ENCODE results near the gene MTIF2.
"Not testable (repeated sequence)": the region's sequence is repeated elsewhere in the genome, so short reads cannot be mapped to it uniquely, and the experiment has no call there.

Gene MTIF2

DNA sequence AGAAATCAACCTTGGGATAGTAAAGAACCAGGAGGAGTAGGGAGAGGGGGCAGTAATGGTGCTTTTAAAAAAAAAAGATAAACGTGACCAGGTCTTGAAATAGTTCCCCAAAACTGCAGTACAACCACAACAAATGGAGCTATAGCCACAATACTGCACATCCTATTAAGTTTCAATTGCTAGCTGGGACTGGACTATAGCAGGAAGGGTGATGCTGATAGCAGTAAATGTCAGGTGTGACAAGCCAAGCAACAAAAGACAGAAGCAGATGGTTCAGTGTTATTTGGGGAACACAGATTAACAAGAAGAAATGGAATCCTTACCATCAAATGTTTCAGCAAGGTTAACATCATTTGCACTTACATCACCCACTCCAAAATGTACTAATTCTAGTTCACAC is 26.4 kb downstream of the MTIF2 start:
- DNase-seq (ENCODE audit: low spot score), result no peak

DNA sequence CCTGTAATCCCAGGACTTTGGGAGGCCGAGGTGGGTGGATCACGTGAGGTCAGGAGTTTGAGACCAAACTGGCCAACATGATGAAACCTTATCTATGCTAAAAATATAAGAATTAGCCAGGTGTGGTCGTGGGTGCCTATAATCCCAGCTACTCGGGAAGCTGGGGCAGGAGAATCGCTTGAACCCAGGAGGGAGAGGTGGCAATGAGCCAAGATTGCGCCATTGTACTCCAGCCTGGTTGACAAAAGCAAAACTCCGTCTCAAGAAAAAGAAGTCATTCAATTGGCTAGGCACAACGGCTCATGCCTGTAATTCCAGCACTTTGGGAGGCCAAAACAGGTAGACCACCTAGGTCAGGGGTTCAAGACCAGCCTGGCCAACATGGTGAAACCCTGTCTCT is 27.4 kb downstream of the MTIF2 start:
- DNase-seq (ENCODE audit: low spot score), result not testable (repeated sequence)

DNA sequence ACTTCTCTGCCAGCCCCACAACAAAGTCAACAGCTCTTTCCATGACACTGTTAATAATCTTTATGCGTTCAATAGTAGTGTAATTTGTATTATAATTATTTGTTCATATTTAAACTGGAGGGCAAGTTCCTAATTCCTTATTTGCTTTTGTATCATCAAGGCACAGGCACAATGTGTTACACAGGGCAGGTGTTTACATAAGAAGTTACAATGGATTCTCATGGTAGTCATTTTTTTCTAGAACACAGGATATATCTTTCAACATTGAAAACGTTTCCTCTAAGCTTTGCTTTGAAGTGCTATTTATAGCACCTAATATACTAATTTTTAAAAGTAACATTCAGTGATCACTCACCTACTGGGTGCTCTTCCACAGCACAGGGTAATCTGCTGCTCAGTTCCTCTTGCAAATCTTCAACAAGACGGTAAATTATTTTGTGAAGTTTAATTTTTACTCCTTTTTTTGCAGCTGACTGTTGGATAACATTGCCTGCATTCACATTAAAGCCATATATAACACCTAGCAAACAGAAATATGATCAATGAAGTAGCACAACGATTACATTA is 29.3 kb downstream of the MTIF2 start:
- no peak for DNase-seq (ENCODE audit: low spot score)

DNA sequence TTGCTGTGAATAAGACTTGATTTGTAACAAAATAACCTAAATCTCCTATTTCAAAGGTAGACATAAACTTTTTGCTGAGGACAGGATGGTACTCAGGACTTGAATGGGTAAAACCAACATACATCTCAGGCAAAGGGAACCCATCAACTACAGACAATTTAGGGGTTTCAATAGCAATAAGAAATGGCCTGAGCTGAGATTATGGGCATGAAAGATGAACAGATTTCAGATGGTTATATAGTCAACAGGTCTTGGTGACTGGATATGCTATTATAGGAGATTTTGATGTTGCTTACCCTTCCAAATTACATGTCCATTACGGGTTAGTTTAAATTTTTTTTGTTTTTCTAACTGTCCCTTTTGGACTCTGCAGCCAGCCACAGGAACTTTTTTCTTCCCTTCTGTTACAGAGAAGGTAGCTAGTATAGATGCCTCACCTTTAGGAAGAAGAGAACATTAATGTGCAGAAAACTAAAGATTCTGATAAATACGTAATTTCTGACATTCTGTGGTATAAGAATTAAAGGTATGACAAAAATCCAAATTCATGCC is 32.0 kb downstream of the MTIF2 start:
- no peak for DNase-seq (ENCODE audit: low spot score)

DNA sequence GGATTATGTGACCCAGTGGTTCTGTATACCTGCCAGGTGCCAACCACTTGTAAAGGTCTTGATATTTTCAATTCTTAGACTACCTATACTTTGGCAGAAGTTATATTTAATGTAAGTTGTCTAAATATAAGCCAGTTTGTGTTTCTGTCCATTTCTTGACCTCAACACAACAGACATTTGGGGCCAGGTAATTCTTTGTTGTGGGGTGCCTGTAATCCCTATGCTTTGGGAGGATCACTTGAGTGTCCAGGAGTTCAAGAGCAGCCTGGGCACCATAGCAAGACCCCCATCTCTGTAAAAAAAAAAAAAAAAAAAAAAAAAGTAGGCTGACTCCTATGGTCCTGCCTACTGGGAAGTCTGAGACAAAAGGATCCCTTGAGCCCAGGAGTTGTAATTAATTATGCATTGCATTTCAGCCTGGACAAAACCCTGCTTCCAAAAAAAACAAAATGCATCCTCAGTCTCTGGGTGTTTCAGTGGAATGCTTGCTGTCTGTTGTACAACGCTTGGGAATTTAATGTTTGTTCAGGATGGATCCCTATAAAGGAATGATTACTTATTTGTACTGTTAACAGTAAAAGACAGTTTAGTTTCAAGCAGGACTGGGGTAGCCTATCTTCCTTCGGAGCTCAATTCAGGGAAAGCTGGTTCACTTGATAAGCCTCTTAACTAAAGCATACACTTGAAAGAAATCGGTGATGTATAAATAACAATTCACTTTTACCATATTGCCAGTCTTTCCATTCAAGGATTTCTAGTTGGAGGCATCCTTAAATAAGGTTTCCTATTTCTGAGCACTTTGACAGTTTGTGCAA is 33.1 kb downstream of the MTIF2 start:
- no peak for DNase-seq (ENCODE audit: low spot score)

DNA sequence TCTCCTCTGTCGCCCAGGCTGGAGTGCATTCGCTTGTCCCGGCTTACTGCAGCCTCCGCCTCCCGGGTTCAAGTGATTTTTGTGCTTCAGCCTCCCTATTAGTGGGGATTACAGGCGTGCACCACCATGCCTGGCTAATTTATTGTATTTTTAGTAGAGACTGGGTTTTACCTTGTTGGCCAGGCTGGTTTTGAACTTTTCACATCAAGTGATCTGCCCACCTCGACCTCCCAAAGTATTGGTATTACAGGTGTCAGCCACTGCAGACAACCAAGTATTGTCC is 35.4 kb downstream of the MTIF2 start:
- no peak for DNase-seq (ENCODE audit: low spot score)

DNA sequence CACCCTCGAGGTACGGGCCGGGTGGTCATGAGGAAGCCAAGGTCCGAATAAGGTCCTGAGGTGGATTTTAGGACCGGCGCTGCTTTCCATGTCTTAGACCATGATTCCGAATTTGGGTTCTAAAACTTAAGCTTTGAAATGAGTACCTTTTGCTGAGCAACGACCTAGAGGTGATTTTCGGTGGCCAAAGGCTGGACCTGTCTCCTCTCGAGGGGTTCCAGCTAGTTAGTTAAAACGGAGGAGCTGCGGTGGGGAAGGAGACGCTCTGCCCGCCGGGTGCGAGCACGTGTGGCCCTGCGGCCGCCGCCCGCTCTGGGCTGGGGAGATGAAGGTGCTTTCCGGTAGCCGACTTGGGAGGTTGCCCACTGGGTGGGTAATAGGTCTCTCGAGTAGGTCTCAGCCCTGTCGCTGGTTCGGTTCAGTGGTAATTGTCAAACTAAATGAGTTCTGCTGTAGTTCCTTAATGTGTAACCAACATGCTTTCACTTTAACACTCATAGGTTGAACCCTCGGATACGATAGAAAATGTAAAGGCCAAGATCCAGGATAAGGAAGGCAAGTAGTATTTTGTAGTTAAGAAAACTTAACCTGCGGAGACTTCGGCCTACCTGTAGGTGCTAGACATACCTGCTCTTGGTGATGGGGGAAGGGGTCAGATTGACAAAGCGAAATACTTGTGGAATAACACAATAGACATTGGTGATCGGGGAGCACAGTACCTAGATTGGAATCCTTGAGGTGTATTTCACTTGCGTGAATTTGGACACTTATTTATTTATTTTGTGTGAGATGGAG is 36.0 kb downstream of the MTIF2 start:
- DNase-seq (ENCODE audit: low spot score), result peak; percentile 15

DNA sequence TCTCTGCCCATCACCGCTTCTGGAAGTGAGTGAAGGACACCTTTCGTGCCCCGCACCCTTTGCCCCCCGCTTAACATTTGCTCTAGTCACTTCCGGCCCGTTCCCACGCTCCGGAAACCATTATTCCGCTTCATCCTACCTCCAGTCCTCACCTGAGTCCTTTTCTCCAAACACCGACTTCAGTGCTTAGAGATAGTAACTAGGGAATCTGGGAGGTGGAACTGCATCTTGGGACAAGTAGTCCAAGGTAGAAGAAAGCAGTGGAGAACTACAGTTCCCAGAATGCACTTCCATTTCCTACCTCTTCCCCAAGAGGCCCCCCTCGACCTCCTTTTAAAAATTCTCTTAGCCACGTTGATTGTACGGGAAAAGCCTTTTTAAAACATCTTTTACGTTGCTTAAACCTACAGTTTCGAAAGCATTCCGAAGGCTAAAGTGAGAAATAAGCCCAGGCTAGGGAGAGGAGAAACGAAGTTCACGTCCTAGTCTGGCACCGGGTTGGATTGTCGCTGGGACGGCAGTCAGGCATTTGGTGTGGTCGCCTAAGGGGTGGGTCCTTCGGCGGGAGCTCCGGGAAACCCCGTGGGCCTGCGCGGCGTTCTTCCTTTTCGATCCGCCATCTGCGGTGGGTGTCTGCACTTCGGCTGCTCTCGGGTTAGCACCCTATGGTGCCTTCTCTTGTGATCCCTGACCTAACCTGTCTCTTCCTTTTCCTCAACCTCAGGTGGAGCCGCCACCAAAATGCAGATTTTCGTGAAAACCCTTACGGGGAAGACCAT is 36.8 kb downstream of the MTIF2 start, which contains the start of the genes CLHC1 and RPS27A:
Gene CLHC1 (minus strand): TSS at position 210 of the 779 bp plus-strand sequence. CDS start 9,882 bp downstream, outside the sequence.
Gene RPS27A (plus strand): TSS at position 605 of the 779 bp plus-strand sequence. CDS start 137 bp downstream, at position 742.
- DNase-seq (ENCODE audit: low spot score), result peak; percentile 86

DNA sequence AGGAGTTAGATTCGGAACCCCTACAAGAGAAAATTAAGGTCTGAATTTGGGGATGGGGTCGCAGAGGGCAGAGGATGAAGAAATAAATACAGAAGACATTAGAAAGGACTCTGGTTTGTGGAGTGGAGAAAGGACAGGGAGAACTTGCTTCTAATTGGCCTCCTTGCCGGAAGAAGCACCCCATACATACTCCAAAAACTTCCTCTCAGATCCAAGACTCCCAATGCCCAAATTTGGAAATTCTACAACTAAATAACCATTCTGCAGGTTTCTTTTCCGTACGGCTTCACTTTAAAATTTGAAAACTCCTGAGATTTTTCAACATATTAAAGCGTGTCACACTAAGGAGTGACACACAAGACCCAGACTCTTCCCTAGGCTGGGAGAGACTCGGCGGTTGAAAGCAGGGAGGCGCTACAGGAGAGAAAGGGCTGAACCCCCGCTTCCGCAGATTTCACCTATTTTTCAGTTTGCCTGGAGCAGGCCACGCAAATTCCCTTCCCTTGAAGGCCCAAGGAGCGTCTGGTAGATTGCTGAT is 37.4 kb downstream of the MTIF2 start:
- peak; percentile 47 for DNase-seq (ENCODE audit: low spot score)

DNA sequence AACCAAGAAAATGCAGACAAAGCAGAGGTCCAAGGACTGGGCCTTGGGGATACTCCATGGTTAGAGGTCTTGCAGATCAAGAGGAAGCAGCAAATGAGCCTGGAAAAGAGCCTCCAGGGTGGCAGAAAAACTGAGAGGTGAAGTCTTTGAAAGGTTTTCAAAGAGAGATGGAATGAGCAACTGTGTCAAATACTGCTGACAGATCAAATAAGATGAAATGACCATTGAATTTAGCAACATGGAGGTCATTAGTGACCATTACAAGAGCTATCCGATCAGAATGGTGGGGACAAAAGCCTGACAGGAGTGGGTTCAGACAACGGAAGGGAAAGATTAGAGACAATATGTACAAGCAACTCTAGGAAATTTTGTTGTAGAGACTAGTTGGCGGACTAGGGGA is 38.5 kb downstream of the MTIF2 start:
- no peak for DNase-seq (ENCODE audit: low spot score)

DNA sequence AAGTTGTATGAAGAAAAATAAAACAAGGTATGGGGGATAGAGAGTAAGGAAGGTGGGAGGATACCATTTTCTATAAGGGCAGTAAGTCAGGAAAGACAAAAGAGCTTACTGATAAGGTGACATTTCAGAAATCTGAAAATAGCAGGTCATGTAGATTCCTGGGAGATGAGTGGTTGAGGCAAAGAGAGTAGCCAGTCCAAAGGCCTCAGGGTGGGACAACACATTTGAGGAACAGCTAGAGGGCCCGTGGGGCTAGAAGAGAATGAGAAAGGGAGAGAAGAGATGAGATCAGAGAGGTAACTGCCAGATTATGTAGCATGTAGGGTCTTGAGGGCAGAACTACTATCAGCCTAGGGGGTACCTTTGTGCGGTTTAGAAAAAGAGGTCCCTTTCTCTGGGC is 39.8 kb downstream of the MTIF2 start:
- no peak for DNase-seq (ENCODE audit: low spot score)

DNA sequence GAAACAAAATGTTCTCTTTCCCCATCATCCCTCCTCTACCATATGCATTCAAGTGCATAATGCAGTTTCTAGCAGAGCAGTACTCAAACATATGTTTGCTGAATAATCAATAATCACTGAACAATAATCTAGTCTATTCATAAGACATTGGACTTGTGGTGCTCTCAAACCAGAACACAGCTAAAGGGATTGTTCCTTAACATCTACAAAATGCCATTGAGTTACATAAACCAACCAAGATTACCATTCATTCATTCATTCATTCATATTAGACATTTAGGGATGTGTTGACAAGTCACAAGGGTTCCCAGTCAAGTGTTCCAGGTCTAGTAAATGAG is 40.8 kb downstream of the MTIF2 start:
- no peak for DNase-seq (ENCODE audit: low spot score)

DNA sequence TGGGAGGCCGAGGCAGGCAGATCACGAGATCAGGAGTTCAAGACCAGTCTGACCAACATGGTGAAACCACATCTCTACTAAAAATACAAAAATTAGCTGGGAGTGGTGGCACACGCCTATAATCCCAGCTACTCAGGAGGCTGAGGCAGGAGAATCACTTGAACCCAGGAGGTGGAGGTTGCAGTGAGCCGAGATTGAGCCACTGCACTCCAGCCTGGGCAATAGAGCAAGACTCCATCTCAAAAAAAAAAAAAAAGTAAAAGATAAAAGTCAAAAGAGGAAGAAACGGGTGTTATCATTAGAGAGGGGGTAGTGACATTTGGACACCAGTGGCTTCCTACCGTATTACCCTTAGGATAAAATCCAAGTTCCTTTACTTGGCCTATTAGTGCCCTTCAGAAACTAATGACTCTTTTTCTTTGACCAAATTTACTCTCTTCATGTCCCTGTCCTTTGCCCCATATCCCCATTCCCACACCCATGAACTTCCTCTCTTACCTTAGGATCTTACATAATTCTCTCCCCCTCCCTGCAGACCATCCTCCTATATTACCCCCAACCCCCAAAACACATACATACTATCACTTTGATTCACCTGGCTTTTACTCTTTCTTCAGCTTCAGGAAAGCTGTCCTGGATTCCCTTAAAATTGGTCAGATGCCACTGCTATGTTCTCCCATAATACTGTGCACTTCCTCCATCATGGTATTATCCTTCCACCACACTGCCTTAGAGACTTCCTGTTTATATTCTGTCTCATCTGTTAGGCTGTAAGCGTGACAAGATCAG is 41.4 kb downstream of the MTIF2 start:
- not testable (repeated sequence) for DNase-seq (ENCODE audit: low spot score)

DNA sequence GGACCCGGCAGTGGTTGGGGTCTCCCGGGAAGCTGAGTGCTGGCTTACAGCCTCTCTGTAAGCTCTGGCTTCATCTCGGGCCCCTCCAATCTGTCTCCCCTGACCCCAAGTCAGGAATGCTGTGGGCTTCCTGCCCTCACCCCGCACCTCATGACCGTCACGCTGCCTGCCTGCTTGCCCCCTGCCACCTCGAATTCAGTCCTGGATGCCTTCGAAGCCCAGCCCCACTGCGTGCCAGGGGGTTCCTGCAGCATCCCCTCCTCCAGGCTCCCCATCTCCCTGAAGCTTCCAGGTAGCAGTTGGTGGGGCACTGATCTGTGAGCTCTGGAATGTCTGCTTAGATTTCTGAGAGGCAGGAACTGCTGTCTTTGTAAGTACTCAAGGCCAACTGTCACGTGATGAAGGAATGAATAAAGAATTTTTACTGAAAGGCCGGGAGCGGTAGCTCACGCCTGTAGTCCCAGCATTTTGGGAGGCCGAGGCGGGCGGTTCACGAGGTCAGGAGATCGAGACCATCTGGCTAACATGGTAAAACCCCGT is 43.5 kb downstream of the MTIF2 start:
- no peak for DNase-seq (ENCODE audit: low spot score)

DNA sequence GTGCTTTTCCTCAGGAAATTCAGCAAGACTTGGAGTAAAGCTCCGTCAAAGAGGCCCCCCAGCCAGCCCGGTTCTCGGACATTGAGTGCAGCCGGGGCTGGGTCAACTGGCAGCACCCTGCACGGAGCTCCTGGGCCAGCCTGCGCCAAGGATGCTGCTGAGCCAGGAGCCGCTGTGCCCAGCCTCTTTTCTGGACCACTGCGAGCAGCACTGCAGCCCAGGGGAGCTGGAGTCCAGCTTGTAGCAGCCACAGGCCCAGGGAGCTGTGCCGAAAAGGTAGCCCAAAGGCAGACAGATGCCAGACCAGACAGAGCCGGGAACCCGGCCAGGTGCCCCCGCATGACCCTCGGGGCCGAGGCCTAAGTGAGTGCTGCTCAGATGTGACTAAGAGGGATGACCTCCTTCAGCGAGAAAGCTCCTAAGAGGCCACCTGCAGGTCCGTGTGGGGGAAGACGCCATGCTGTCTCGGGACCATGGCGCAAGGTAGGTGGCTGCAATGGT is 44.2 kb downstream of the MTIF2 start:
- no peak for DNase-seq (ENCODE audit: low spot score)

DNA sequence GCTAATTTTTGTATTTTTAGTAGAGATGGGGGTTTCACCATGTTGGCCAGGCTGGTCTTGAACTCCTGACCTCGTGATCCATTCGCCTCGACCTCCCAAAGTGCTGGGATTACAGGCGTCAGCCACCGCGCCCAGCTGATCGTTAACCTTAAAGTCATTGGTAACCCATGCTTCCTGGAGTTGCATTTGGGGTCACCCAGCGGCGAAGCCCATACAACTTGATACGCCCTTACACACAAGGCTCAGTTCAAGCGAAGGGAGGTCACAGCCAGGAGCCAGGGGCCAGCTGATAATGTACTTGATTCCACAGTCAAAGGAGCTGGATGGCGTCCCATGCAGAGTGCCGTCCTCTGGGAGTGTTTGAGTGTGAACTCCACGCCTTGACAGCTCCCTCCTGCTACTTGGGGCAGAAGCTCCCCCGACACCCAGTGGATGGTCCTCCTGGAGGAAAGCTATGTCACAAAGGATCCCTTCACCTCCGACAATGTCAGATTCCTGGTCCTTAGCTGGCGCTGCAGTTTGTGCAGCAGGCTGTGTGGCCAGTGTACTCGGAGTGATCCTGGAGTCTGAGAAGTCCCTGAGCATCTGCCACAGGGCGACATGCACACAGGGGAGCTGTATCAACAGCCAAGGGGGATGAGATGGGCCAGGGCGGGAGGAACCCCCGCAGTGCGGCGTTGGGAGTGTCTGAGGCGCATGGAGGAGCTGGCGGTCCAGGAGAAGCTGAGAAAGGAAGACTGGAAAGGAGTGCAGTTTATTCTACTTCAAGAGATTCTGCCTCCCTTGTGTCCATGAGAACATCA is 44.9 kb downstream of the MTIF2 start:
- no peak for DNase-seq (ENCODE audit: low spot score)

DNA sequence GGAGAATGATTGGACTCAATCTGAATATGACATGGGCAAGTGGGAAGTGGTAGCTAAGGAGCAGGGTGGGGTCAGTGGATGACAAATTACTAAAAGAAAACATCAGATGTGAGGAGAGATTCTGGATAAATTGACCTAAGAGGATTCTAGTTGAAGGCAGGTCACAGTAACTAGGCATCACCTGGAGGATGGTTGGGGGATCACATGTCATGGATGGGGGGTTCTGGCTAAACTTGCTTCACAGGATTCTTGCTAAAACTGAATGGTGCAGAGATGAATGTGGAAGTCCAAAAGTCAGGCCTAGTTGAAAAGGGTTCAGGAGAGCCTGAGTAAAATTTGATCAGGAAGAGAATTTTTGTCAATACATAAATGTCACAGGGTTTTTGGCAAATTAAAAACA is 55.2 kb downstream of the MTIF2 start:
- DNase-seq (ENCODE audit: low spot score), result no peak

DNA sequence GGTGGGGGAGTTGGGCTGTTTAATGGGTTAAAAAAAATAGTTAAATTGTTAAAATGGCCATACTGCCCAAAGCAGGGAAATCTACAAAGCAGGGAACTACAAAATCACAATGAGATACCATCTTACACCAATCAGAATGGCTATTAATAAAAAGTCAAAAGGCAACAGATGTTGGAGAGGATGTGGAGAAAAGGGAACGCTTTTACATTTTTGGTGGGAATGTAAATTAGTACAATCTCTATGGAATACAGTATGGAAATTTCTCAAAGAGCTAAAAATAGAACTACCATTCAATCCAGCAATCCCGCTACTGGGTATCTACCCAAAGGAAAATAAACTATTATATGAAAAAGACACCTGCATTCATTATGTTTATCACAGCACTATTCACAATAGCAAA is 64.1 kb downstream of the MTIF2 start:
- DNase-seq (ENCODE audit: low spot score), result no peak

DNA sequence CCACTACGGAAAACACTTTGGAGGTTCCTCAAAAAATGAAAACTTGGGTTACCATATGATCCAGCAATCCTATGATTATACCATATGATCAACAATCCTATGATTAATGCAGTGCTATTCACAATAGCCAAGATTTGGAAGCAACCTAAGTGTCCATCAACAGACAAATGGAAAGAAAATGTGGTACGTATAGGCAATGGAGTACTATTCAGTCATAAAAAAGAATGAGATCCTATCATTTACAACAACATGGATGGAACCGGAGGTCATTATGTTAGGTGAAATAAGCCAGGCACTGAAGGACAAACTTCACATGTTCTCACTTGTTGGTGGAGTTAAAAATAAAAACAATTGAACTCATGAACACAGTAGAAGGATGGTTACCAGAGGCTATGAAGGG is 64.5 kb downstream of the MTIF2 start:
- DNase-seq (ENCODE audit: low spot score), result no peak

DNA sequence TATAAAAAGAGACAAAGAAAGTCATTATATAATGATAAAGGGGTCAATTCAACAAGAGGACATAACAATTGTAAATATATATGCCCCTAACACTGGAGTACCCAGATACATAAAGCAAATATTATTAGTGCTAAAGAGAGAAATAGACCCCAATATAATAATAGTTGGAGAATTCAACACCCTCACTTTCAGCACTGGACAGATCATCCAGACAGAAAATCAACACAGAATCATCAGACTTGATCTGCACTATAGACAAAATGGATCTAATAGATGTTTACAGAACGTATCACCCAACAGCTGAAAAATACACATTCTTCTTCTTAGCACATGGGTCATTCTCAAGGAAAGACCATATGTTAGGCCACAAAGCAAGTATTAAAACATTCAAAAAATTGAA is 68.6 kb downstream of the MTIF2 start:
- no peak for DNase-seq (ENCODE audit: low spot score)

Measured in iPS-NIHi11 (cell line).